GM18858 (cell line): ENCODE measurements around the gene AKT3.

Experiments
- ATAC-seq: cut with Tn5 transposase; IDR thresholded peaks from one replicate; pipeline ENCODE4 v1.9.1; 2021; ENCODE audit not compliant: unreplicated experiment

Gene AKT3

GRCh38 chr1:243514927-243515326 is 335.1 kb downstream of the AKT3 start:
- no peak for ATAC-seq

- no peak for ATAC-seq
These were observed 336.1 kb downstream of the AKT3 start for GRCh38 chr1:243513726-243514491.

GRCh38 chr1:243510928-243511327 is 339.1 kb downstream of the AKT3 start:
- ATAC-seq: no peak

GRCh38 chr1:243508943-243509342 is 341.1 kb downstream of the AKT3 start:
- no peak for ATAC-seq

GRCh38 chr1:243508303-243508713 is 341.7 kb downstream of the AKT3 start:
- ATAC-seq: peak; percentile 60

GRCh38 chr1:243507672-243508302 is 342.3 kb downstream of the AKT3 start:
- no peak for ATAC-seq

GRCh38 chr1:243507001-243507671 is 342.9 kb downstream of the AKT3 start:
- no peak for ATAC-seq

GRCh38 chr1:243505986-243506689 is 343.9 kb downstream of the AKT3 start:
- no peak for ATAC-seq

- no peak for ATAC-seq
These were observed 346.9 kb downstream of the AKT3 start for GRCh38 chr1:243503155-243503554.

- no peak for ATAC-seq
These were observed 349.0 kb downstream of the AKT3 start for GRCh38 chr1:243501002-243501401.

- no peak for ATAC-seq
These were observed 349.5 kb downstream of the AKT3 start for GRCh38 chr1:243500512-243500911.

GRCh38 chr1:243499711-243500110 is 350.3 kb downstream of the AKT3 start:
- no peak for ATAC-seq

- ATAC-seq: no peak
These were observed 350.8 kb downstream of the AKT3 start for GRCh38 chr1:243499248-243499647.

GRCh38 chr1:243497939-243498681 is 351.9 kb downstream of the AKT3 start:
- ATAC-seq: no peak

GRCh38 chr1:243496806-243497205 is 353.2 kb downstream of the AKT3 start:
- ATAC-seq: no peak

GRCh38 chr1:243496187-243496646 is 353.8 kb downstream of the AKT3 start:
- ATAC-seq: no peak

- ATAC-seq: no peak
These were observed 354.4 kb downstream of the AKT3 start for GRCh38 chr1:243495442-243496186.

GRCh38 chr1:243494741-243495431 is 355.2 kb downstream of the AKT3 start:
- no peak for ATAC-seq
